Breast epithelium (tissue), 3 donors: ENCODE measurements around the gene NUMB.
"Not testable (repeated sequence)": the region's sequence is repeated elsewhere in the genome, so short reads cannot be mapped to it uniquely, and the experiment has no call there.

Source experiments
- CTCF ChIP-seq, 3 donors: fragments of 450-650 bp; IDR thresholded peaks; one replicate each; pipeline ENCODE4 v1.5.1; 2016 to 2017; ENCODE audit warnings: antibody characterized with exemption in 3 of 3, mild to moderate bottlenecking in 3 of 3, moderate library complexity in 3 of 3
- POLR2A ChIP-seq: fragments of 450-650 bp; IDR thresholded peaks from one replicate; pipeline ENCODE4 v1.6.1; 2016; ENCODE audit warnings: antibody characterized with exemption, mild to moderate bottlenecking, moderate library complexity
- POLR2AphosphoS5 ChIP-seq, 3 donors: sonication (generic); formaldehyde crosslinking; IDR thresholded peaks; one replicate each; pipeline ENCODE4 v1.6.1; 2017; ENCODE audit warnings: antibody characterized with exemption in 3 of 3

GRCh38 chr14:73406248-73406647, 52.1 kb downstream of the NUMB start:
- TF ChIP-seq CTCF (IDR thresholded peaks at IDR 0.05); POLR2A; POLR2AphosphoS5 (IDR thresholded peaks at IDR 0.05): not testable (repeated sequence)
